ENCODE measurements around the gene SPRY4. TPM values are rescaled to one million over a fixed set of nuclear protein-coding genes. Genes with fewer than 3 reads are reported as not detected.

The SPRY4 gene
- total RNA-seq, 1 experiment from 2014 or later, result 140 TPM

DNA sequence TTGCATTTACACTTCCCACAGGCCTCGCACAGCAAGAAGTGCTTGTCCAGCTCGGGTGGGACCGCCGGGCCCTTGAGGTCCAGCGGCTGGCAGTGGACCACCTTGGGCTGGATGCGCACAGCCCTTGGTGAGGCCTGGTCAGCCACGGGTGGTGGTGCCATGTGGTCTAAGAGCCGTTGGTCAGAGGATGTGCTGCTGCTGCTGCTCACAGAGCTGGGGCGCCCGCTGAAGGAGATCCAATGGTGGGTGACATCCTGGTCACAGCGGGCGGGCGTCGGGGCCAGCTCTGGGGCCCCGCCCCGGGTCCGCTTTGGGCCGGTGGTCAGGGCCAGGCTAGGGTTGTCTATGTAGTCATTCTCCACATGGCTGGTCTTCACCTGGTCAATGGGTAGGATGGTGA lies 10.2 kb downstream of the SPRY4 start:
- no peaks in the 10 kb centered on the region; the same call in 1 of the 2 replicates for H3K27me3 Mint-ChIP-seq (ENCODE audit: low read depth)
- POLR2A ChIA-PET, result no interaction called here
- H3K4me3 Mint-ChIP-seq, result no peak overlapping the region
- no peak for TF ChIP-seq ZNF671 (CRISPR knock-in tag; IDR thresholded peaks at IDR 0.05)
- TF ChIP-seq, protein P1, sequence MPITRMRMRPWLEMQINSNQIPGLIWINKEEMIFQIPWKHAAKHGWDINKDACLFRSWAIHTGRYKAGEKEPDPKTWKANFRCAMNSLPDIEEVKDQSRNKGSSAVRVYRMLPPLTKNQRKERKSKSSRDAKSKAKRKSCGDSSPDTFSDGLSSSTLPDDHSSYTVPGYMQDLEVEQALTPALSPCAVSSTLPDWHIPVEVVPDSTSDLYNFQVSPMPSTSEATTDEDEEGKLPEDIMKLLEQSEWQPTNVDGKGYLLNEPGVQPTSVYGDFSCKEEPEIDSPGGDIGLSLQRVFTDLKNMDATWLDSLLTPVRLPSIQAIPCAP (CRISPR knock-in tag; IDR thresholded peaks at IDR 0.05), result 0 out of 2 replicates have a peak, but pooled peaks have one; percentile 7
- peaks cover 96% of the 10 kb centered on the region for H3K4me1 Mint-ChIP-seq
- no peak for DNase-seq (ENCODE audit: low spot score)
- no peaks in the 10 kb centered on the region for H3K9me3 Mint-ChIP-seq
- ATAC-seq, result no peak; the same call in 1 of the 2 replicates
- H3K27ac Mint-ChIP-seq, result no peak overlapping the region
- CTCF ChIA-PET, result no interaction called here
- peaks cover 80% of the 10 kb centered on the region for H3K36me3 Mint-ChIP-seq

DNA sequence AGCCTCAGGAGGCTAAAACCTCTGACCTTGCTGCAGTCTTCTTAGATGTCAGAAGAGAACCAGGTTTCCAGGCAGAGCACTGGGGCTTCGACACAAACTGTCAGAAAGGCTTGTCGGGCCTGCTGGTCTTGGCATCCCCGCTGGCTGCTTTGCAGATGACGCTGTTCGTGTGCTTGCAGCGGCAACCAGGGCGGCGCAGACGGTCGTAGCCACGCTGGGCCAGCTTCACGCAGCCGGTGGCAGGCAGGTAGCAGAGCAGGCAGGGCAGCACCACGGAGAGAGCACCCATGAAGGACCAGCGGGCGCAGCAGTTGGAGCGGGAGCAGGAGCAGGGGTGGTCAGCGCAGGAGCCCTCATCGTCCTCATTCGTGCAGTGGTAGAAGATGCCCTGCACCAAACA lies 10.7 kb downstream of the SPRY4 start:
- CTCF ChIA-PET, result no interaction called here

DNA sequence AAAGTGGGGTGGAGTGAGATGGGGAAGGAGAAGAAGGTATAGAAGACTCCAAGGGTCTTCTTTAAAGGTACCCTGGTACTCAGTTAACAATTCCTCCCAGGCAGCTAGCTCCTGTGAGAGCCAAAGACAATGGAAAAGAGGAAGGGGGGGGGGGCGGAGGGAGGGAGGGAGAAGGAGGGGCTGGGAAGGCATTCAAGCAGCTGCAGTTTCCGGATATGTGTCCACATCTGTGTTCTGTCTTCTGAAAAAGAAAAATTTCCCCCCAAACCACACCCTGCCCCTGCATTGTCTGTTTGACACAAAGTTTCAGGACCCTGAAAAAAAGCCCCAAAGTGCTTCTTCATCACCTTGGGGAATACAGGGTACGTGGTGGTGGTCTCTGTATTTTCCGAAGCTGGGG lies 11.1 kb downstream of the SPRY4 start:
- TF ChIP-seq, protein P2, sequence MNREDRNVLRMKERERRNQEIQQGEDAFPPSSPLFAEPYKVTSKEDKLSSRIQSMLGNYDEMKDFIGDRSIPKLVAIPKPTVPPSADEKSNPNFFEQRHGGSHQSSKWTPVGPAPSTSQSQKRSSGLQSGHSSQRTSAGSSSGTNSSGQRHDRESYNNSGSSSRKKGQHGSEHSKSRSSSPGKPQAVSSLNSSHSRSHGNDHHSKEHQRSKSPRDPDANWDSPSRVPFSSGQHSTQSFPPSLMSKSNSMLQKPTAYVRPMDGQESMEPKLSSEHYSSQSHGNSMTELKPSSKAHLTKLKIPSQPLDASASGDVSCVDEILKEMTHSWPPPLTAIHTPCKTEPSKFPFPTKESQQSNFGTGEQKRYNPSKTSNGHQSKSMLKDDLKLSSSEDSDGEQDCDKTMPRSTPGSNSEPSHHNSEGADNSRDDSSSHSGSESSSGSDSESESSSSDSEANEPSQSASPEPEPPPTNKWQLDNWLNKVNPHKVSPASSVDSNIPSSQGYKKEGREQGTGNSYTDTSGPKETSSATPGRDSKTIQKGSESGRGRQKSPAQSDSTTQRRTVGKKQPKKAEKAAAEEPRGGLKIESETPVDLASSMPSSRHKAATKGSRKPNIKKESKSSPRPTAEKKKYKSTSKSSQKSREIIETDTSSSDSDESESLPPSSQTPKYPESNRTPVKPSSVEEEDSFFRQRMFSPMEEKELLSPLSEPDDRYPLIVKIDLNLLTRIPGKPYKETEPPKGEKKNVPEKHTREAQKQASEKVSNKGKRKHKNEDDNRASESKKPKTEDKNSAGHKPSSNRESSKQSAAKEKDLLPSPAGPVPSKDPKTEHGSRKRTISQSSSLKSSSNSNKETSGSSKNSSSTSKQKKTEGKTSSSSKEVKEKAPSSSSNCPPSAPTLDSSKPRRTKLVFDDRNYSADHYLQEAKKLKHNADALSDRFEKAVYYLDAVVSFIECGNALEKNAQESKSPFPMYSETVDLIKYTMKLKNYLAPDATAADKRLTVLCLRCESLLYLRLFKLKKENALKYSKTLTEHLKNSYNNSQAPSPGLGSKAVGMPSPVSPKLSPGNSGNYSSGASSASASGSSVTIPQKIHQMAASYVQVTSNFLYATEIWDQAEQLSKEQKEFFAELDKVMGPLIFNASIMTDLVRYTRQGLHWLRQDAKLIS (CRISPR knock-in tag; IDR thresholded peaks at IDR 0.05; ENCODE audit: borderline replicate concordance), result no peak
- no peak for TF ChIP-seq ZNF263 (CRISPR knock-in tag; IDR thresholded peaks at IDR 0.05; ENCODE audit: low read depth)
- TF ChIP-seq NFE2L1 (CRISPR knock-in tag; IDR thresholded peaks at IDR 0.05), result no peak
- TF ChIP-seq MYBL2 (CRISPR knock-in tag; IDR thresholded peaks at IDR 0.05), result no peak
- TF ChIP-seq JUN (CRISPR knock-in tag; IDR thresholded peaks at IDR 0.05), result no peak
- TF ChIP-seq EMX1 (CRISPR knock-in tag; IDR thresholded peaks at IDR 0.05), result no peak
- no peak for TF ChIP-seq ZNF671 (CRISPR knock-in tag; IDR thresholded peaks at IDR 0.05)
- TF ChIP-seq CREM (CRISPR knock-in tag; IDR thresholded peaks at IDR 0.05), result no peak
- TF ChIP-seq RORB (CRISPR knock-in tag; IDR thresholded peaks at IDR 0.05), result no peak
- no peak for TF ChIP-seq SP1 (CRISPR knock-in tag; conservative IDR thresholded peaks at IDR 0.05)
- TF ChIP-seq, protein P3, sequence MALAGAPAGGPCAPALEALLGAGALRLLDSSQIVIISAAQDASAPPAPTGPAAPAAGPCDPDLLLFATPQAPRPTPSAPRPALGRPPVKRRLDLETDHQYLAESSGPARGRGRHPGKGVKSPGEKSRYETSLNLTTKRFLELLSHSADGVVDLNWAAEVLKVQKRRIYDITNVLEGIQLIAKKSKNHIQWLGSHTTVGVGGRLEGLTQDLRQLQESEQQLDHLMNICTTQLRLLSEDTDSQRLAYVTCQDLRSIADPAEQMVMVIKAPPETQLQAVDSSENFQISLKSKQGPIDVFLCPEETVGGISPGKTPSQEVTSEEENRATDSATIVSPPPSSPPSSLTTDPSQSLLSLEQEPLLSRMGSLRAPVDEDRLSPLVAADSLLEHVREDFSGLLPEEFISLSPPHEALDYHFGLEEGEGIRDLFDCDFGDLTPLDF (CRISPR knock-in tag; IDR thresholded peaks at IDR 0.05), result no peak
- Mint-ChIP-seq H3K4me1 (peaks cover 91% of the 10 kb centered on the region), H3K27me3 (ENCODE audit: low read depth) (no peaks in the 10 kb centered on the region; the same call in 1 of the 2 replicates), H3K4me3 (peak overlapping the region; percentile 23; the same call in 1 of the 2 replicates), H3K36me3 (peaks cover 77% of the 10 kb centered on the region), H3K9me3 (no peaks in the 10 kb centered on the region), H3K27ac (peak overlapping the region; percentile 85)
- ChIA-PET POLR2A (interaction anchor here (0.6 to 0.9 kb wide), 2 partner anchors 10 to 11 kb away, joined by 3 to 4 read pairs; partner anchors contain the start of gene SPRY4), CTCF (no interaction called here)
- no peak for ATAC-seq
- DNase-seq (ENCODE audit: low spot score), result no peak

More for the DNA sequence above, 10.7 kb downstream of the SPRY4 start:
- POLR2A ChIA-PET, result interaction anchor here (0.6 to 0.9 kb wide), 2 partner anchors 9 to 11 kb away, joined by 3 to 4 read pairs; partner anchors contain the start of gene SPRY4
- TF ChIP-seq, protein P1 (CRISPR knock-in tag; IDR thresholded peaks at IDR 0.05), result 0 out of 2 replicates have a peak, but pooled peaks have one; percentile 8
- no peak for TF ChIP-seq NFATC4 (CRISPR knock-in tag; IDR thresholded peaks at IDR 0.05)
- TF ChIP-seq, protein P4, sequence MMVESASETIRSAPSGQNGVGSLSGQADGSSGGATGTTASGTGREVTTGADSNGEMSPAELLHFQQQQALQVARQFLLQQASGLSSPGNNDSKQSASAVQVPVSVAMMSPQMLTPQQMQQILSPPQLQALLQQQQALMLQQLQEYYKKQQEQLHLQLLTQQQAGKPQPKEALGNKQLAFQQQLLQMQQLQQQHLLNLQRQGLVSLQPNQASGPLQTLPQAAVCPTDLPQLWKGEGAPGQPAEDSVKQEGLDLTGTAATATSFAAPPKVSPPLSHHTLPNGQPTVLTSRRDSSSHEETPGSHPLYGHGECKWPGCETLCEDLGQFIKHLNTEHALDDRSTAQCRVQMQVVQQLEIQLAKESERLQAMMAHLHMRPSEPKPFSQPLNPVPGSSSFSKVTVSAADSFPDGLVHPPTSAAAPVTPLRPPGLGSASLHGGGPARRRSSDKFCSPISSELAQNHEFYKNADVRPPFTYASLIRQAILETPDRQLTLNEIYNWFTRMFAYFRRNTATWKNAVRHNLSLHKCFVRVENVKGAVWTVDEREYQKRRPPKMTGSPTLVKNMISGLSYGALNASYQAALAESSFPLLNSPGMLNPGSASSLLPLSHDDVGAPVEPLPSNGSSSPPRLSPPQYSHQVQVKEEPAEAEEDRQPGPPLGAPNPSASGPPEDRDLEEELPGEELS (CRISPR knock-in tag; IDR thresholded peaks at IDR 0.05), result peak; percentile 28; the same call in 1 of the 2 replicates
- no peaks in the 10 kb centered on the region for H3K9me3 Mint-ChIP-seq
- no peak for DNase-seq (ENCODE audit: low spot score)
- no peaks in the 10 kb centered on the region; the same call in 1 of the 2 replicates for H3K27me3 Mint-ChIP-seq (ENCODE audit: low read depth)
- ATAC-seq, result no peak
- H3K36me3 Mint-ChIP-seq, result peaks cover 81% of the 10 kb centered on the region
- H3K4me3 Mint-ChIP-seq, result peak overlapping the region; percentile 31; the same call in 1 of the 2 replicates
- H3K4me1 Mint-ChIP-seq, result peaks cover 95% of the 10 kb centered on the region
- H3K27ac Mint-ChIP-seq, result peak overlapping the region; percentile 45; the same call in 1 of the 2 replicates

All from WTC11 (cell line).